Activated CD4-positive, alpha-beta T cell treated with anti-CD3 and anti-CD28 coated beads for 4 hours (primary cell): ENCODE data around the gene NME4.
"Not testable (repeated sequence)": the region's sequence is repeated elsewhere in the genome, so short reads cannot be mapped to it uniquely, and the experiment has no call there.

ENCODE experiments used
- DNase-seq, 2 donors: peaks; one replicate each; pipeline ENCODE4 v3.0.0-alpha.2; 2020

The NME4 gene

DNA sequence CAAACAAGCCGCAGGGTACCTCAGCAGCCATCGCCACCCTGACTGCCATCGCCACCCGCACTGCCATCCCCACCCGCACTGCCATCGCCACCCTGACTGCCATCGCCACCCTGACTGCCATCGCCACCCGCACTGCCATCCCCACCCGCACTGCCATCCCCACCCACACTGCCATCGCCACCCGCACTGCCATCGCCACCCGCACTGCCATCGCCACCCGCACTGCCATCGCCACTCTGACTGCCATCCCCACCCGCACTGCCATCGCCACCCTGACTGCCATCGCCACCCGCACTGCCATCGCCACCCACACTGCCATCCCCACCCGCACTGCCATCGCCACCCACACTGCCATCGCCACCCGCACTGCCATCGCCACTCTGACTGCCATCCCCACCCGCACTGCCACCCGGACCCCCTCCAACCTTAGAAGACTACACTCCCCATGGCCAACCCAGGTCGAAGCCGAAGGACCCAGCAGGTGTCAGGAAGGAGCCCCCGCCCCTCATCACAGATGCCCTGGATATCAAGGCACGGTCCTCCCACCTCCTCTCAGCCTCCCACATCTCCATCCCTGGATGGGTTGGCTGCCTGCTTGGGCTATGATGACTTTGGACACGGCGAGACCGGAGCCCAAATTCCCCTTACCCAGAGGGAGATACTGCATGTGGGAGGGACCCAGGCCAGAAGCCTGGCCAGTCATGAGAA, 18.7 kb upstream of the NME4 start:
- DNase-seq, result not testable (repeated sequence)

GRCh38 chr16:378821-379182, 18.2 kb upstream of the NME4 start:
- DNase-seq, result no peak

DNA sequence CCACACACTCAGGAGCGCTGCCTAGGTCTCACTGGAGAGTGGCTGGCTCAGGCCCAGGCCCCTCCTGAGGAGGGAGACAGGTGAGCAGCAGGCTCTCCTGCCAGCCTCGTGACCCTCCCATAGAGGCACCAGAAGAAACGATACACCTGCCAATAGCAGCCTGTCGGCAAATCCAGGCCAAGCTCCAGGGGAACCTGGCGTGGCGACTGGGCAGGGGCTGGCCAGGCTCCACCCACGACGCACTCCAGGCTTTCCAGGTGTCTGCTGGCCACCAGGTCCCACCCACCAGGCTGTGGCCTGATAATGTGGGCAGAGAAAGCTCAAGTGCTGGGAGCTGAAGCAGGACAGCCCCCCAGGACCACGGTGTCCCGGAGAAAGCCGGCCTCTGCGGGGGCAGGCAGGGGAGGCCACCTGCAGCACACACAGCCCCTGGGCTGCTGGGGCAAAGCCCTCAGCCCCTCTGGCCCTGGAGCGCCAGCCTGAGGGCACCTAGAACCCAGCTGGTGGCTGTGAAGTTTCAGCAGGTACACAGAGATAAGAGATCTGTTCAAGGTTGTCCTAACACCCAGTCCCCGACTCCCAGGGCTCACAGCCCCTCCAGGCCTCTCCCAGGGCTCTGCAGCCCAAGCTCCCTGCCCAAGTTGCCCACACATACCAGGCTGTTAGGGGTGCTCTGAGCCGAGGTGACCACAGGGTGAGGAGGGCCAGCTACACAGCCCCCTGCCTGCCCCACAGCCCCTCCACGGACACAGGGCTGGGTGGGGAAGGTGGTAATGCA, 17.6 kb upstream of the NME4 start:
- DNase-seq, result no peak

- DNase-seq, result no peak
These were observed 16.8 kb upstream of the NME4 start for GRCh38 chr16:379961-380761.

- no peak for DNase-seq
These were observed 16.3 kb upstream of the NME4 start for GRCh38 chr16:380762-381011.

DNA sequence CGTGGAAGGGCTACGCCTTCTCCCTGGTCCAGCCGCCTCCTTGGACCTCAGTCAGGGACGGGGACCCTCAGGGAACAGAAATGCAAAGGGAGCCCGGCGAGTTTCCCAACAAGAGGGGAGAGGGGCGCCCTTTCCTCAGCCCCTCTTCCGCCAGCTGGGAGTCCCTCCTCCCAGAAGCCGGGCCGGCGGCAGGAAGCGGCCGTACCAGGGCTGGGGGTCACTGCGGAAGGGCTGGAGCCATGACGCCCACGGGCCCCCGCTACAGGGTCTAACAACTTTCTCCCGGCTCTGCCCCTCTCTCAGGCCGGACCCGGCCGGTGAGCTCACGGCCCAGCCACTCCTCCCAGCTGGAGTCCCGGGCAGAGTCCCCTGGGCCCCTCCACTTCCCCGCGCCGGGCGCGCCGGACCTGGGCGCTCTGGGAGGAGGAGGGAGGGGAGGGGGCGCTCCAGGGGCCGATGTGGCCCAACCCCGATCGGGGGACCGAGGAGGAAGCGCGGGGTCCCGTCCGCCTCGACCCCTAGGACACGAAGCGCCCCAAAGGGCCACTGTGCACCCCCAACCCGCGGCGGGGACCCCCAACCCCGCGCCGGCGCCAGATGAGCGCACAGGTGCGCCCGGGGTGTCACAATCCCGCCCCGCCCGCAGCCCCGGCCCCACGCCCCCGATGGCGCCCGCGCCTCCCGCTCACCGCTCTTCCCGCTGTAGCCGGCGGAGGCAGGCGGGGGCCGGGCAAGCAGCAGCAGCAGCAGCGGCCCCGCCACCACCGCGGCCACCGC, 15.8 kb upstream of the NME4 start:
- peak in 1 of 2 donors; percentile 41 for DNase-seq

DNA sequence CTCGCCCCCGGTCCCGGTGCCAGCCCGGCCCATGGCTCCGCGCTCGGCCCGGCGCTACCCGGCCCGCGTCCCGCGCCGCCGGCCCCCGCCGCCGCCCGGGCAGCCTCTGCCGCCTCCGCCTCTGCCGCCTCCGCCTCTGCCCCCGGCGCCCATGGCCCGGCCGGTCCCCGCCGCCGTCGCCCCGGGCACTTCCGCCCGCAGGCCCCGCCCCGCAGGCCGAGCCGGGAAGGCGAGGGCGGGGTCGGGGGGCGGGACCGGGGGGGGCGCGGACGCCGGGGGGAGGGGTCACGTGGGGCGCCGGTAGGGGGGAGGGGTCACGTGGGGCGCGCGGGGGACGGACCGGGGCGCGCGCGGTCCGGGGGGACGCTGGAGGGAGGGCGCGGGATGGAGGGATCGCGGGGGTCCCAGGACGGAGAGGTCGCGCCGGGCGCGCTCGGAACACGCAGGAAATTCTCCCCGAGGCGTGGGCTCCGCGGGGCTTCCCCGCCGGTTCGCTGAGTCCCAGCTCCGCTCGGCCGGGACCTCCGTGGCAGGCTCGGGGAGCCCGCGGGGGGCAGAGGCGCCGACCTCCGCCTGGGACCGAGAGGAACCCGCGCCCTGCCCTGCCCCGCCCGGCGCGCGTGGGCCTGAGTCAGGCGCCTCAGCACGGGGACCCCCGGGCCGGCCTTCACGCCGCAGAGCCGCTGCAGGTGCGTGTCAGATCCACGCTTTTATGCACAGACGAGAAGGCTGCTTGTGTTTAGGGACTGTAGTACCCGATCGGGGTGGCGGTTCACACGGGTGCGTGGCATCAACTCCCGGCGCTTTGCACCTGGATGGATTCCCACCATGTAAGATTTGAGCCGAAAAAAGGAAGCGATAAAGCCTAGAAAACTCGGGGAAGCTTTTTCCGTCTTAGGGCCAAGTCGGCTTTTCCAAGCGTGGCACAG, 14.9 kb upstream of the NME4 start, which contains the start of gene PGAP6:
Gene PGAP6 (minus strand): TSS at position 190 of the 929 bp plus-strand sequence. CDS start 157 bp downstream, at position 33.
- peak; percentile 64 to 68 for DNase-seq

- peak; percentile 41 to 52 for DNase-seq
These were observed 13.5 kb upstream of the NME4 start for GRCh38 chr16:383326-384051.

DNA sequence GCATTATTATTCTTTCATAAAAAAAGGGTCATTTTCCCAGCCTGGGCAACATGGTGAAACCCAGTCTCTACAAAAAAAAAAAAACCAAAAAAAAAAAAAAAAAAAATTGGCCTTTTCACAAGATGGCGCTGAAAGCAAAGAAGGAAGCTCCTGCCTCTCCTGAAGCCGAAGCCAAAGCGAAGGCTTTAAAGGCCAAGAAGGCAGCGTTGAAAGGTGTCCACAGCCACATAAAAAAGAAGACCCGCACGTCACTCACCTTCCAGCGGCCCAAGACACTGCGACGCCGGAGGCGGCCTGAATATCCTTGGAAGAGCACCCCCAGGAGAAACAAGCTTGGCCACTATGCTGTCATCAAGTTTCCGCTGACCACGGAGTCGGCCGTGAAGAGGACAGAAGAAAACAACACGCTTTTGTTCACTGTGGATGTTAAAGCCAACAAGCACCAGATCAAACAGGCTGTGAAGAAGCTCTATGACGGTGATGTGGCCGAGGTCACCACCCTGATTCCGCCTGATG, 10.3 kb upstream of the NME4 start:
- DNase-seq, result no peak

- not testable (repeated sequence) for DNase-seq
These were observed 9.0 kb upstream of the NME4 start for GRCh38 chr16:387761-388666.

GRCh38 chr16:389352-389751, 7.6 kb upstream of the NME4 start:
- no peak for DNase-seq

GRCh38 chr16:391885-392335, 5.1 kb upstream of the NME4 start:
- peak; percentile 66 to 77 for DNase-seq

DNA sequence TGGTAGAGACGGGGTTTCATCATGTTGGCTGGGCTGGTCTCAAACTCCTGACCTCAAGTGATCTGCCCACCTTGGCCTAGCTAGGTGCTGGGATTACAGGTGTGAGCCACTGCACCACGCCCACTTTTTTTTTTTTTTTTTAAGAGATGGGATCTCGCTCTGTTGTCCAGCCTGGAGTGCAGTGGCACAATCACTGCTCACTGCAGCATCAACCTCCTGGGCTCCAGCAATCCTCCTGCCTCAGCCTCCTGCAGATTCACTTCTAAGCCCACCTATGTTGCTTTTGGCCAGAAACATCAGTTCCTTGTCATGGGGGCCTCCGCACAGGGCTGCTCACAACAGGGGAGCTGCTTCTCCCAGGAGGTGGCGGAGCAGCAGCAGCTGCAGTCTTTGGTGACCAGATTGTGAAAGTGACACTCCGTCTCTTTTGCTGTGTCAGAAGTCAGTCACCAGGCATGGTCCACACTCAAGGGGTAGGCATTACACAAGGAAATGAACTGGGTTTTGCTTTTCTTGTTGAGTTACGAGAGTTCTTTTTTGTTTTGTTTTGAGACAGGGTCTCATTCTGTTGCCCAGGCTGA, 4.5 kb upstream of the NME4 start:
- no peak for DNase-seq

DNA sequence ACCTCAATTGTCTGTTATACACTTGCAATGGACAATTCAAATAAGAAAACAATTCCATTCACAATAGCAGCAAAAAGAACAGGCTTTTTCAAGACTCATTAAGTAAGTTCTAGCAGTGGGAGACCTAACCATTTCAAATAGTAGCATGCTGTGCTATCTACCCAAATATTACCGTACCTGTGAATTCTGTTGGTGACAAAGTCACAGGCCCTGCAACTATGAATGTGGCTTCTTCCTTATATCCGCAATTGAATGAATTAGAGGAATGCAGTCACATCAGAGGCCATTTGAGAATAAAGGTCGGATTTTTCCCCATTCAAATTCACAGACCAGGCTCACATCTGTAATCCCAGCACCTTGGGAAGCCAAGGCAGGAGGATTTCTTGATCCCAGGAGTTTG, 800 bp upstream of the NME4 start:
- DNase-seq, result no peak

DNA sequence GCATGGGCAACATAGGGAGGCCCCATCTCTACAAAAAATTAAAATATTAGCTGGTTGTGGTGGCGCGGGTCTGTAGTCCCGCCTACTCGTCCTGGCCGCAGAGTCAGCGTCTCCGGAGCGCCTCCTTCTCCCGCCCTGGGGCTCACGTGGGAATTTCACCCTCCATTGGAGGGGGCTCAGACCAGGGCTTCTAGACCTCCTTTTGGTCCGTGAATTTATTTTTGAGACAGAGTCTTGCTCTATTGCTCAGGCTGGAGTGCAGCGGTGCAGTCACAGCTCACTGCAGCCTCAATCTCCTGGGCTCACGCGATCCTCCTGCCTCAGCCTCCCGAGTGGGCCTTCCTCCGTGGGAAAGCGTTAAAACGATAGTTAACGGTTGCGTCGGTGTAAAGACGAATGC, 394 bp upstream of the NME4 start:
- no peak for DNase-seq

- no peak for DNase-seq
These were observed 835 bp downstream of the NME4 start for GRCh38 chr16:397736-398332.

DNA sequence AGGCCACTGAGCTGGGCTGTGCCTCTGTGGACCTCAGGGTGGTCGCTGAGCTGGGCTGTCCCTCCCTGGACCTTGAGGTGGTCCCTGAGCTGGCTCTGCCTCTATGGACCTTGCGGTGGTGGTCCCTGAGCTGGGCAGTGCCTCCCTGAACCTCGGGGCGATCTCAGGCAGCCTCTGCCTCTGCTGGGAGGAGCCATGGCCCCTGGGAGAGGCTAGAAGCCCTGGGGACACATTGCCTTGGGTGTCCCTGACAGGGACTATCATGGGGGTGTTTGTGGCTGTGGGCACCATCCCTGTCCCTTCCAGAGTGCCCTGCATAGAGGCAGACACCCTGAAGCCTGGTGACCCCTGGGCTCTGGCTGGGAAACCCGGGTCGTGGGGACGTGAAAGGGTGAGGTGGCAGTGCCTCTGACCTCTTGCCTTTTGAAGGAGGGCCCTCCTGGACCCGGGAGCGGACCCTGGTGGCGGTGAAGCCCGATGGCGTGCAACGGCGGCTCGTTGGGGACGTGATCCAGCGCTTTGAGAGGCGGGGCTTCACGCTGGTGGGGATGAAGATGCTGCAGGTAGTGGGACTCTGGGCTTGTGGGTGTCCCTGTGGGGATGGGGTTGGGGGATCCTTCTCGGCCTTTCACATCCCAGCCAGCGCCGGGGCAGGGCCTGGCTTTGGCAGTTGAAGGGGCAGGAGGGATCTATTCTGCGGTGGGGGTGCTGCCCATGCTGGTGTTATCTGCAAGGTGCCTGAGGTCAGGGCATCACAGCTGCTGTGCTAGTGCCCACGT, 1.8 kb downstream of the NME4 start:
- DNase-seq, result no peak
